Measurements from ENCODE around the gene SATB1.

- no peak for TF ChIP-seq CTCF (conservative IDR thresholded peaks at IDR 0.05; ENCODE audit: low read depth, low read length)
- no peak for TF ChIP-seq POLR2A (IDR thresholded peaks at IDR 0.05; ENCODE audit: low read depth, low read length)
- no peak for TF ChIP-seq SMC3 (IDR thresholded peaks at IDR 0.05; ENCODE audit: low read depth, low read length)
- no peak for TF ChIP-seq CHD1 (IDR thresholded peaks at IDR 0.05; ENCODE audit: low read depth, low read length)
- no peak for TF ChIP-seq RFX5 (IDR thresholded peaks at IDR 0.05; ENCODE audit: low read depth, low read length)
Measured at GRCh38 chr3:18466136-18466535, 41.0 kb upstream of the SATB1 start.

All from IMR-90 (cell line).